Duodenal mucosa (tissue), 2 donors: ENCODE measurements around the gene COL20A1.
A peak's percentile ranks its signal among the peaks of the same experiment; 100 is the strongest.

Experiments used
- H3K27ac ChIP-seq: one replicate; pipeline ENCODE4 v1.7.0; 2013; ENCODE audit warnings: low read depth, low read length
- H3K27me3 ChIP-seq, 2 donors: one replicate each; pipeline ENCODE4 v1.7.0; 2013; ENCODE audit warnings: low read length in 2 of 2, control low read depth in 1 of 2; ENCODE audit not compliant: insufficient read depth in 2 of 2, control insufficient read depth in 1 of 2
- H3K36me3 ChIP-seq, 2 donors: one replicate each; pipeline ENCODE4 v1.7.0; 2013; ENCODE audit warnings: low read length in 2 of 2, control low read depth in 1 of 2; ENCODE audit not compliant: insufficient read depth in 2 of 2, control insufficient read depth in 1 of 2
- H3K4me1 ChIP-seq, 2 donors: one replicate each; pipeline ENCODE4 v1.7.0; 2013; ENCODE audit warnings: low read length in 2 of 2, control low read depth in 1 of 2; ENCODE audit not compliant: insufficient read depth in 2 of 2, control insufficient read depth in 1 of 2
- H3K4me3 ChIP-seq, 2 donors: one replicate each; pipeline ENCODE4 v1.7.0; 2013; ENCODE audit warnings: low read length in 2 of 2, low read depth in 1 of 2
- H3K9ac ChIP-seq, 2 donors: one replicate each; pipeline ENCODE4 v1.7.0; 2013; ENCODE audit warnings: low read length in 2 of 2, low read depth in 1 of 2
- H3K9me3 ChIP-seq, 2 donors: one replicate each; pipeline ENCODE4 v1.7.0; 2013; ENCODE audit warnings: low read length in 2 of 2, control low read depth in 1 of 2; ENCODE audit not compliant: control insufficient read depth in 1 of 2

COL20A1 gene

GRCh38 chr20:63269724-63270123, 23.3 kb upstream of the COL20A1 start:
- Histone ChIP-seq H3K27me3 (peaks cover 4 to 7% of the 10 kb centered on the region in 2 donors), H3K9me3 (no peaks in the 10 kb centered on the region), H3K4me1 (peaks cover 7 to 20% of the 10 kb centered on the region in 2 donors), H3K9ac (no peak overlapping the region), H3K4me3 (no peak overlapping the region), H3K27ac (no peak overlapping the region), H3K36me3 (no peaks in the 10 kb centered on the region)

GRCh38 chr20:63270606-63271325, 22.2 kb upstream of the COL20A1 start:
- H3K27me3 ChIP-seq: peaks cover 4 to 5% of the 10 kb centered on the region in 2 donors
- H3K27ac ChIP-seq: no peak overlapping the region
- no peak overlapping the region for H3K9ac ChIP-seq
- H3K36me3 ChIP-seq: no peaks in the 10 kb centered on the region
- H3K9me3 ChIP-seq: no peaks in the 10 kb centered on the region
- no peak overlapping the region for H3K4me3 ChIP-seq
- peaks cover 7 to 25% of the 10 kb centered on the region in 2 donors for H3K4me1 ChIP-seq

GRCh38 chr20:63272105-63273058, 20.6 kb upstream of the COL20A1 start, which contains the start of gene ARFGAP1:
TSS of gene ARFGAP1 (plus strand) at chr20:63272813. CDS start at chr20:63275581, 2,768 bp downstream.
- H3K4me3 ChIP-seq: peak within 1 kb of the TSS; percentile 81 to 89
- H3K27me3 ChIP-seq: peaks cover 0 to 3% of the 10 kb centered on the region in 2 donors
- H3K9ac ChIP-seq: peak within 1 kb of the TSS; percentile 82 to 93
- peaks cover 2 to 16% of the 10 kb centered on the region in 2 donors for H3K36me3 ChIP-seq
- peaks cover 7 to 25% of the 10 kb centered on the region in 2 donors for H3K4me1 ChIP-seq
- no peaks in the 10 kb centered on the region for H3K9me3 ChIP-seq
- no peak within 1 kb of the TSS for H3K27ac ChIP-seq

GRCh38 chr20:63273059-63273579, 19.9 kb upstream of the COL20A1 start:
- Histone ChIP-seq H3K4me3 (peak overlapping the region; percentile 81 to 89), H3K36me3 (peaks cover 5 to 23% of the 10 kb centered on the region in 2 donors), H3K9ac (peak overlapping the region; percentile 82 to 93), H3K4me1 (peaks cover 7 to 25% of the 10 kb centered on the region in 2 donors), H3K27me3 (no peaks in the 10 kb centered on the region), H3K9me3 (no peaks in the 10 kb centered on the region), H3K27ac (no peak overlapping the region)

GRCh38 chr20:63273635-63274380, 19.2 kb upstream of the COL20A1 start:
- H3K9ac ChIP-seq: peak overlapping the region; percentile 82 to 93
- H3K9me3 ChIP-seq: no peaks in the 10 kb centered on the region
- H3K4me1 ChIP-seq: peaks cover 7 to 25% of the 10 kb centered on the region in 2 donors
- H3K27me3 ChIP-seq: no peaks in the 10 kb centered on the region
- H3K27ac ChIP-seq: no peak overlapping the region
- H3K36me3 ChIP-seq: peaks cover 9 to 30% of the 10 kb centered on the region in 2 donors
- peak overlapping the region; percentile 81 to 89 for H3K4me3 ChIP-seq

- no peak overlapping the region for H3K9ac ChIP-seq
- H3K27me3 ChIP-seq: no peaks in the 10 kb centered on the region
- H3K4me1 ChIP-seq: peaks cover 7 to 25% of the 10 kb centered on the region in 2 donors
- H3K27ac ChIP-seq: no peak overlapping the region
- H3K36me3 ChIP-seq: peaks cover 9 to 38% of the 10 kb centered on the region in 2 donors
- peak overlapping the region in 1 of 2 donors; percentile 21 for H3K4me3 ChIP-seq
- no peaks in the 10 kb centered on the region for H3K9me3 ChIP-seq
These were observed 18.4 kb upstream of the COL20A1 start for GRCh38 chr20:63274381-63275228.

- no peaks in the 10 kb centered on the region for H3K27me3 ChIP-seq
These were observed 17.2 kb upstream of the COL20A1 start for GRCh38 chr20:63275825-63276224.

GRCh38 chr20:63276956-63277355, 16.0 kb upstream of the COL20A1 start:
- no peak overlapping the region for H3K27ac ChIP-seq
- H3K9ac ChIP-seq: no peak overlapping the region
- no peak overlapping the region for H3K4me3 ChIP-seq
- no peaks in the 10 kb centered on the region for H3K27me3 ChIP-seq
- peaks cover 7 to 22% of the 10 kb centered on the region in 2 donors for H3K4me1 ChIP-seq
- H3K9me3 ChIP-seq: no peaks in the 10 kb centered on the region
- peaks cover 19 to 58% of the 10 kb centered on the region in 2 donors for H3K36me3 ChIP-seq

More at GRCh38 chr20:63275825-63276224, 17.2 kb upstream of the COL20A1 start:
- peaks cover 18 to 48% of the 10 kb centered on the region in 2 donors for H3K36me3 ChIP-seq
- peaks cover 7 to 25% of the 10 kb centered on the region in 2 donors for H3K4me1 ChIP-seq
- no peaks in the 10 kb centered on the region for H3K9me3 ChIP-seq
- H3K27ac ChIP-seq: no peak overlapping the region
- H3K9ac ChIP-seq: no peak overlapping the region
- H3K4me3 ChIP-seq: no peak overlapping the region
